Measurements from ENCODE around the gene SLC6A11. TPM values are rescaled to one million over a fixed set of nuclear protein-coding genes. Genes with fewer than 3 reads are reported as not detected.

Gene SLC6A11
- total and polyA plus RNA-seq, 2 donors (not counting 3 experiments of a cell fraction or from before 2014, with no cell fraction given) = not detected

DNA sequence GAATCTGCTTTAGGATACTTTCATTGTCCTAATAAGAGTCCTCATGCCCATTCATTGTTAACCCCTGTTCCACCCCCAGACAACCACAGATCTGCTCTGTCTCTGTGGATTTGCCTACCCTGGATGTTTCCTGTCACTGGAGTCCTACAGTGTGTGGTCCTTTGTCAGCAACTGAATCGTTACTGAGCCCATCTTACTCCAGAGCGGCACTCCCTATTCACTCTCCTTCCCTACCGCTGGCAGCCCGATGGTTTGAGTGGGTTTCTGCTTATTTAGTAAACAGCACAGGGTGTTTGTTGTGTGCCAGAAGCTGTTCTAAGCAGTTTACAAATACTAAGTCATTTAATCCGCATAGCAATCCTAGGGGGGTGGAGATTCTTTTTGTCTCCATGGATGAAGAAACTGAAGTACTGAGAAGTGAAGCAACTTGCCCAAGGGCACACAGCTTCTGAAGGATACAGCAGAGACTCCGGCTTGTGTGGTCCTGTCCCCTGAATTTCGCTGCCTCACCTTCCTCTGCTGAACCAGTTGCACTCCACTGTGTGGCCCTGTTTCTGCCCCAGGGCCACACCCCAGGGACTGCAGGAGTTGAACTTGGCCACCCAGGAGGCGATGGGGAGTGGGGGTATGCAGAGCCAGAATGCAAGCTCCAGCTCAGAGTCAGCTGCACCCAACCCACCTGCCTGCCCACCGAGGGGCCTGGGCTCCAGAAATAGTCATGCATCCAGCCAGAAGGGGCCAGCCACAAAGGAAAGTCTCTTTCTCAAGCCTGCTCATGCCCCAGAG, 120.0 kb downstream of the SLC6A11 start:
- intact Hi-C loops (cut with micrococcal nuclease) (no loop called here), dilution Hi-C loops (cut with MboI; ENCODE audit: extremely low pct_ligation_motif_present, low sequenced_read_pairs) (no loop called here)
- ChIA-PET CTCF (interaction anchor here (1.6 to 1.9 kb wide), 2 partner anchors 10 to 15 kb away, joined by 3 to 9 read pairs; no protein-coding TSS in a partner anchor), POLR2A (no interaction called here)
- Histone ChIP-seq H3K36me3 (ENCODE audit: control insufficient read depth in 2 of 2, extremely low read depth in 1 of 2, insufficient read depth in 2 of 2, low read length in 2 of 2) (no peaks in the 10 kb centered on the region), H3K9me1 (replicated peaks; ENCODE audit: control insufficient read depth, extremely low read depth, insufficient read depth, low read length) (no peaks in the 10 kb centered on the region), H3K4me3 (replicated peaks in 1 of 3; ENCODE audit: insufficient read depth in 1 of 3, low read depth in 1 of 3, low read length in 3 of 3) (no peak overlapping the region), H3K9ac (replicated peaks; ENCODE audit: extremely low read depth, insufficient read depth, low read length) (no peak overlapping the region), H3K4me2 (ENCODE audit: insufficient read depth, low read length) (no peak overlapping the region), H3K79me2 (ENCODE audit: control insufficient read depth, insufficient read depth, low read length) (no peaks in the 10 kb centered on the region), H3K27ac (ENCODE audit: insufficient read depth, low read depth, low read length) (no peak overlapping the region), H3K27me3 (ENCODE audit: control insufficient read depth in 2 of 2, insufficient read depth in 2 of 2, low read length in 2 of 2) (no peaks in the 10 kb centered on the region), H3K9me3 (replicated peaks; ENCODE audit: control insufficient read depth, insufficient read depth, low read length) (no peaks in the 10 kb centered on the region), H2AFZ (ENCODE audit: low read depth, low read length) (no peak overlapping the region), H3K4me1 (ENCODE audit: control insufficient read depth, extremely low read depth, insufficient read depth, low read length) (peaks cover 9% of the 10 kb centered on the region), H4K20me1 (replicated peaks; ENCODE audit: control insufficient read depth, extremely low read depth, insufficient read depth, low read length) (no peaks in the 10 kb centered on the region)
- FAIRE-seq (no peak), DNase-seq (ENCODE audit: low read depth, low spot score) (no peak)
- TF ChIP-seq, protein P1, sequence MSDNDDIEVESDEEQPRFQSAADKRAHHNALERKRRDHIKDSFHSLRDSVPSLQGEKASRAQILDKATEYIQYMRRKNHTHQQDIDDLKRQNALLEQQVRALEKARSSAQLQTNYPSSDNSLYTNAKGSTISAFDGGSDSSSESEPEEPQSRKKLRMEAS (IDR thresholded peaks at IDR 0.05; ENCODE audit: insufficient read depth, insufficient read length) = no peak
- no peak for TF ChIP-seq FOS (IDR thresholded peaks at IDR 0.05; ENCODE audit: borderline replicate concordance, insufficient read depth, low read length)
- no peak for TF ChIP-seq GATA2 (IDR thresholded peaks at IDR 0.05; ENCODE audit: insufficient read depth, insufficient read length, low read depth, low read length)
- TF ChIP-seq MYC (IDR thresholded peaks at IDR 0.05; ENCODE audit: low read depth, low read length) = no peak
- no peak for TF ChIP-seq POLR2AphosphoS5 (IDR thresholded peaks at IDR 0.05; ENCODE audit: insufficient read depth, low read depth, low read length)
- TF ChIP-seq POLR2A (IDR thresholded peaks at IDR 0.05; ENCODE audit: low read depth, low read length) = no peak
- no TSS peak for BruUV-seq (replicated peaks)

DNA sequence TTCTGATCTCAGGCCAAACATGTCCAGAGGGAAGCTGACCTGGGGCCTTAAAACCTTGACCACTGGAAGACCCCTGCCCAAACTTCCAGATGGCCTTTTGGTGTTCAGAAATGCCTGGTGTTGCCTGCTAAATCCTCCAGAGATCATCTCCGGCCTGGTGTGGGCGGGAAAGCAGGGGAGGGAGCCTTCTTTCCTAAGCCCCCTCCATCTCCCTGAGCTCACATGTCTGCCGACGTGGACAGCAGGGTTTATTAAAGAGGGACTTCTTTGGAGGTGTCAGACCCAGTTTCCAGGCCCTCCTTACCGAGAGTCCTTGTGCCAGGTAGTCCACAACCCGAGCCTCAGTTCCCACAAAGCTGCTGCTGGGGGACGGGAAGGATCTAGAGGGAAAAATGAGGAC, 120.7 kb downstream of the SLC6A11 start:
- POLR2A ChIA-PET = no interaction called here
- Histone ChIP-seq H3K4me1 (ENCODE audit: control insufficient read depth, extremely low read depth, insufficient read depth, low read length) (peaks cover 9% of the 10 kb centered on the region), H3K27ac (ENCODE audit: insufficient read depth, low read depth, low read length) (no peak overlapping the region)

More for the DNA sequence above, 120.7 kb downstream of the SLC6A11 start:
- H2AFZ ChIP-seq (ENCODE audit: low read depth, low read length) = no peak overlapping the region
- dilution Hi-C loops (cut with MboI; ENCODE audit: extremely low pct_ligation_motif_present, low sequenced_read_pairs) (no loop called here), intact Hi-C loops (cut with micrococcal nuclease) (no loop called here)
- DNase-seq (ENCODE audit: low read depth, low spot score) (no peak), FAIRE-seq (no peak)
- H3K9me1 ChIP-seq (replicated peaks; ENCODE audit: control insufficient read depth, extremely low read depth, insufficient read depth, low read length) = no peaks in the 10 kb centered on the region
- BruUV-seq (replicated peaks) = no TSS peak
- no peaks in the 10 kb centered on the region for H3K36me3 ChIP-seq (ENCODE audit: control insufficient read depth in 2 of 2, extremely low read depth in 1 of 2, insufficient read depth in 2 of 2, low read length in 2 of 2)
- no peaks in the 10 kb centered on the region for H3K9me3 ChIP-seq (replicated peaks; ENCODE audit: control insufficient read depth, insufficient read depth, low read length)
- H4K20me1 ChIP-seq (replicated peaks; ENCODE audit: control insufficient read depth, extremely low read depth, insufficient read depth, low read length) = no peaks in the 10 kb centered on the region
- CTCF ChIA-PET = interaction anchor here (1.6 to 1.9 kb wide), 2 partner anchors 9 to 14 kb away, joined by 3 to 9 read pairs; no protein-coding TSS in a partner anchor
- no peak overlapping the region for H3K4me3 ChIP-seq (replicated peaks in 1 of 3; ENCODE audit: insufficient read depth in 1 of 3, low read depth in 1 of 3, low read length in 3 of 3)
- no peak overlapping the region for H3K4me2 ChIP-seq (ENCODE audit: insufficient read depth, low read length)
- H3K27me3 ChIP-seq (ENCODE audit: control insufficient read depth in 2 of 2, insufficient read depth in 2 of 2, low read length in 2 of 2) = no peaks in the 10 kb centered on the region
- no peak overlapping the region for H3K9ac ChIP-seq (replicated peaks; ENCODE audit: extremely low read depth, insufficient read depth, low read length)
- no peak for TF ChIP-seq MYC (IDR thresholded peaks at IDR 0.05; ENCODE audit: low read depth, low read length)
- TF ChIP-seq, protein P1 (IDR thresholded peaks at IDR 0.05; ENCODE audit: insufficient read depth, insufficient read length) = no peak
- TF ChIP-seq, protein P2, sequence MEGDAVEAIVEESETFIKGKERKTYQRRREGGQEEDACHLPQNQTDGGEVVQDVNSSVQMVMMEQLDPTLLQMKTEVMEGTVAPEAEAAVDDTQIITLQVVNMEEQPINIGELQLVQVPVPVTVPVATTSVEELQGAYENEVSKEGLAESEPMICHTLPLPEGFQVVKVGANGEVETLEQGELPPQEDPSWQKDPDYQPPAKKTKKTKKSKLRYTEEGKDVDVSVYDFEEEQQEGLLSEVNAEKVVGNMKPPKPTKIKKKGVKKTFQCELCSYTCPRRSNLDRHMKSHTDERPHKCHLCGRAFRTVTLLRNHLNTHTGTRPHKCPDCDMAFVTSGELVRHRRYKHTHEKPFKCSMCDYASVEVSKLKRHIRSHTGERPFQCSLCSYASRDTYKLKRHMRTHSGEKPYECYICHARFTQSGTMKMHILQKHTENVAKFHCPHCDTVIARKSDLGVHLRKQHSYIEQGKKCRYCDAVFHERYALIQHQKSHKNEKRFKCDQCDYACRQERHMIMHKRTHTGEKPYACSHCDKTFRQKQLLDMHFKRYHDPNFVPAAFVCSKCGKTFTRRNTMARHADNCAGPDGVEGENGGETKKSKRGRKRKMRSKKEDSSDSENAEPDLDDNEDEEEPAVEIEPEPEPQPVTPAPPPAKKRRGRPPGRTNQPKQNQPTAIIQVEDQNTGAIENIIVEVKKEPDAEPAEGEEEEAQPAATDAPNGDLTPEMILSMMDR (IDR thresholded peaks at IDR 0.05; ENCODE audit: extremely low read depth in 1 of 2, insufficient read depth in 1 of 2, low read depth in 1 of 2, low read length in 2 of 2) = no peak
- TF ChIP-seq EZH2 (IDR thresholded peaks at IDR 0.05; ENCODE audit: borderline replicate concordance, low read depth, low read length, severe bottlenecking) = no peak
- no peak for TF ChIP-seq POLR2A (IDR thresholded peaks at IDR 0.05; ENCODE audit: low read depth, low read length)
- TF ChIP-seq GATA2 (IDR thresholded peaks at IDR 0.05; ENCODE audit: insufficient read depth, insufficient read length, low read depth, low read length) = no peak
- TF ChIP-seq JUN (IDR thresholded peaks at IDR 0.05; ENCODE audit: borderline replicate concordance, insufficient read depth, insufficient read length, low read depth) = no peak
- TF ChIP-seq POLR2AphosphoS5 (IDR thresholded peaks at IDR 0.05; ENCODE audit: insufficient read depth, low read depth, low read length) = no peak
- no peak for TF ChIP-seq FOS (IDR thresholded peaks at IDR 0.05; ENCODE audit: borderline replicate concordance, insufficient read depth, low read length)
- no peaks in the 10 kb centered on the region for H3K79me2 ChIP-seq (ENCODE audit: control insufficient read depth, insufficient read depth, low read length)
